ES-I3 (cell line): ENCODE measurements around the gene NCOR1.
"Not testable (repeated sequence)": the region's sequence is repeated elsewhere in the genome, so short reads cannot be mapped to it uniquely, and the experiment has no call there.

ENCODE experiments used
- H3K36me3 ChIP-seq: 2 replicates; pipeline ENCODE4 v1.6.1; 2013; ENCODE audit warnings: mild to moderate bottlenecking, low read length, control low read depth, moderate library complexity; ENCODE audit not compliant: insufficient read depth
- H3K4me1 ChIP-seq: 2 replicates; pipeline ENCODE4 v1.6.1; 2013; ENCODE audit warnings: mild to moderate bottlenecking, control low read depth, low read length; ENCODE audit not compliant: insufficient read depth
- H3K9ac ChIP-seq: 2 replicates; pipeline ENCODE4 v1.6.1; 2013; ENCODE audit warnings: low read depth, mild to moderate bottlenecking, low read length, moderate library complexity
- H3K9me3 ChIP-seq: 2 replicates; pipeline ENCODE4 v1.6.1; 2013; ENCODE audit warnings: mild to moderate bottlenecking, low read length, moderate library complexity; ENCODE audit not compliant: control insufficient read depth, insufficient read depth

The NCOR1 gene

DNA sequence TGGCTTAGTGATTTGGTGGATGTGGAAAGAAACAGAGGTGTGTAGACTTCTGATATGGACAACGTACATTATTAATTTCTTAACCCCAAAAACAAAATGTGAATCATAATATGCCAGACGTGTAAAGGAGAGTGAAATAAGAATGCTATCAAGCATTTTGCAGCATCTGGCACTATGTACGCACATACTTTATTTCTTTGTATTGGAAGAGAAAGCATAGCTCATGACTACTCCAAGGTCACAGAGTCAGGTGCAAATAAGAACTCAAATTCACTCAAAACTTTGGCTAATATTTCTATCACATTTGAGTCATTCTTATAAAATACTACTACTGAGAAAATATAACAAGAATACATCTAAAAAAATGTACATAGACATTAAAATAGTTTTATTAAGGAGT lies 140.9 kb downstream of the NCOR1 start:
- Histone ChIP-seq H3K4me1 (no peaks in the 10 kb centered on the region), H3K36me3 (peaks cover 13% of the 10 kb centered on the region), H3K9me3 (no peaks in the 10 kb centered on the region), H3K9ac (no peak overlapping the region)

DNA sequence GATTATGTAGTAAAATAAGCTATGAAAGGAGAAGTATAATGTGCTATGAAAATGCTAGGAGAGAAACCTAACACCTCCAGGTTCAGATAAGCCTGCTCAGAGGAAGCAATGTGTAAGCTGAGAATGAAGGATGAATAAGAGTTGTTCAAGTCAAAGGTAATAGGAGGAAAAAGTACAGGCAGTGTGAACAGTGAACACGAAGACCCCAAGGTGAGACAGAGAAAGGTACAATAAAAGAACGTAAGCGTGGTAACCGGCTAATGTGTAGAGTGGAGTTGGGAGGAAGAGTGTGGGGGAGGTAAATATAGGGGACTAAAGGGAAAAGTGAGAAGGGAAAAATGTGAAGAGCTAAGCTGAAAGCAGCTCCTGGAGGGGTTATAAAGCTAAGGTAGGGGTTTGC lies 141.5 kb downstream of the NCOR1 start:
- Histone ChIP-seq H3K9ac (no peak overlapping the region), H3K4me1 (no peaks in the 10 kb centered on the region), H3K9me3 (no peaks in the 10 kb centered on the region), H3K36me3 (peaks cover 12% of the 10 kb centered on the region)

- no peak overlapping the region for H3K9ac ChIP-seq
- H3K36me3 ChIP-seq = peaks cover 11% of the 10 kb centered on the region
- H3K9me3 ChIP-seq = no peaks in the 10 kb centered on the region
- no peaks in the 10 kb centered on the region for H3K4me1 ChIP-seq
Measured at GRCh38 chr17:16072031-16072430, 143.3 kb downstream of the NCOR1 start.

- Histone ChIP-seq H3K9me3 (no peaks in the 10 kb centered on the region), H3K9ac (no peak overlapping the region), H3K36me3 (peaks cover 17% of the 10 kb centered on the region), H3K4me1 (no peaks in the 10 kb centered on the region)
Measured at GRCh38 chr17:16068323-16068722, 147.0 kb downstream of the NCOR1 start.

- no peaks in the 10 kb centered on the region for H3K4me1 ChIP-seq
- no peak overlapping the region for H3K9ac ChIP-seq
- H3K9me3 ChIP-seq = no peaks in the 10 kb centered on the region
- peaks cover 24% of the 10 kb centered on the region; the same call in 1 of the 2 replicates for H3K36me3 ChIP-seq
Measured at GRCh38 chr17:16066125-16066524, 149.2 kb downstream of the NCOR1 start.

GRCh38 chr17:16061631-16062030 lies 153.7 kb downstream of the NCOR1 start:
- Histone ChIP-seq H3K9me3 (no peaks in the 10 kb centered on the region), H3K4me1 (no peaks in the 10 kb centered on the region), H3K36me3 (peaks cover 29% of the 10 kb centered on the region), H3K9ac (no peak overlapping the region)

DNA sequence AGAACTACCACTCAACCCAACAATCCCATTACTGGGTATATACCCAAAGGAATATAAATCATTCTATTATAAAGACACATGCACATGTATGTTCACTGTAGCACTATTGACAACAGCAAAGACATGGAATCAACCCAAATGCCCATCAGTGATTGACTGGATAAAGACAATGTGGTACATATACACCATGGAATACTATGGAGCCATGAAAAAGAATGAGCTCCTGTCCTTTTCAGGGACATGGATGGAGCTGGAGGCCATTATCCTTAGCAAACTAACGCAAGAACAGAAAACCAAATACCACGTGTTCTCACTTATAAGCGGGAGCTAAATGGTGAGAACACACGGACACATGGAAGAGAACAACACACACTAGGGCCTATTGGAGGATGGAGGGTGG lies 160.2 kb downstream of the NCOR1 start:
- H3K36me3 ChIP-seq = not testable (repeated sequence)

GRCh38 chr17:16052486-16052885 lies 162.8 kb downstream of the NCOR1 start:
- Histone ChIP-seq H3K36me3 (peaks cover 5% of the 10 kb centered on the region; the same call in 1 of the 2 replicates), H3K4me1 (no peaks in the 10 kb centered on the region), H3K9ac (no peak overlapping the region), H3K9me3 (no peaks in the 10 kb centered on the region; the same call in 1 of the 2 replicates)

More for the DNA sequence above, 160.2 kb downstream of the NCOR1 start:
- not testable (repeated sequence) for H3K4me1 ChIP-seq, H3K9me3 ChIP-seq, H3K9ac ChIP-seq

GRCh38 chr17:16050844-16051243 lies 164.5 kb downstream of the NCOR1 start:
- Histone ChIP-seq H3K9me3 (no peaks in the 10 kb centered on the region; the same call in 1 of the 2 replicates), H3K36me3 (peaks cover 10% of the 10 kb centered on the region), H3K9ac (no peak overlapping the region), H3K4me1 (no peaks in the 10 kb centered on the region)

GRCh38 chr17:16048811-16049449 lies 166.4 kb downstream of the NCOR1 start:
- Histone ChIP-seq H3K36me3 (peaks cover 10% of the 10 kb centered on the region), H3K9me3 (no peaks in the 10 kb centered on the region; the same call in 1 of the 2 replicates), H3K4me1 (peaks cover 11% of the 10 kb centered on the region; the same call in 1 of the 2 replicates), H3K9ac (no peak overlapping the region)

- no peaks in the 10 kb centered on the region; the same call in 1 of the 2 replicates for H3K9me3 ChIP-seq
- peaks cover 11% of the 10 kb centered on the region; the same call in 1 of the 2 replicates for H3K4me1 ChIP-seq
- H3K9ac ChIP-seq = no peak overlapping the region
- H3K36me3 ChIP-seq = peaks cover 18% of the 10 kb centered on the region
Measured at GRCh38 chr17:16046966-16047365, 168.4 kb downstream of the NCOR1 start.

- Histone ChIP-seq H3K9me3 (no peaks in the 10 kb centered on the region), H3K36me3 (peaks cover 18% of the 10 kb centered on the region), H3K4me1 (peaks cover 11% of the 10 kb centered on the region; the same call in 1 of the 2 replicates), H3K9ac (no peak overlapping the region)
Measured at GRCh38 chr17:16044487-16044886, 170.8 kb downstream of the NCOR1 start.

DNA sequence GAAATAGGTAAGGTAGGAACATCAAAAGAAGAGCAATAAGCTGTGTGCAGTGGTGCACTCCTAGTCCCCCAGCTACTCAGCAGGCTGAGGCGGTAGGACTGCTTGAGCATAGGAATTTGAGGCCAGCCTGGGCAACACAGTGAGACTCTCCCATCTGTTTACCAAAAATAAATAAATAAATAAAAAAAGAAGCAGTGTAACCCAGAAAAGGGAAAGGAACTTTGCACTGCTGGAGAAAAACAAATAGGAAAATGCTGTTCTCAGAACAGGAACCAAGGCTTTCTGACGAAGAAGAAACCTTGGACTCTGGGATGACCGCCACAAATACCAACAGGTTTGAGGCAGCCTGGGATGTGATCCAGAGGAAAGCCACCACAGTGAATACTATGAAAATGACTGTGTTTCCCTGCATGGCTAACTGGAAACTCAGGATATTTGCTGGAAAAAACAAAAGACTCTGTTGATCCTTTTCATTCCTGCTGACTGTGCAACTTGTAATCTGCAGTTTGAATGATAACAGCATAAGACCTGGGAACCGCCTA lies 174.6 kb downstream of the NCOR1 start:
- Histone ChIP-seq H3K9ac (no peak overlapping the region), H3K9me3 (no peaks in the 10 kb centered on the region), H3K36me3 (peaks cover 27% of the 10 kb centered on the region), H3K4me1 (peaks cover 11% of the 10 kb centered on the region; the same call in 1 of the 2 replicates)

DNA sequence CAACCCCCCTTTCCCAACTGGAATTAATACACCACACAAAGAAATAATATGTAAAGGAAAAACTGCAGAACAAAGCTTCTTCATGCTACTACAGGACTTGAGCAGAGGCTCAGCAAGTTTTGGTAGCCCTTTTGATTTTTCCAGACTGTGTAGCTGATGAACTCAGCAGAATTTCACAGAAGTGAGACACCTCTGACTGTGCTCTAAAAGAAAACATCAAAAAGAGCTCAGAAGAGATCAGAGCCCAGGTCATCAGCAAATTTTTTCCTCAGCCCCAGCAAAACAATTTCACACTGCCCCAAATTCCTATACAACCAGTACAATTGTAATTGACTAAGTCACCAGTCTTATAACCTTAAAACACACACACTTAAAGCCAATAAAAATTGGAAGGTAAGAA lies 177.7 kb downstream of the NCOR1 start:
- H3K9ac ChIP-seq = no peak overlapping the region
- H3K4me1 ChIP-seq = 0 out of 2 replicates have a peak, but pooled peaks cover 2% of the 10 kb centered on the region
- no peaks in the 10 kb centered on the region for H3K9me3 ChIP-seq
- peaks cover 36% of the 10 kb centered on the region for H3K36me3 ChIP-seq

- H3K36me3 ChIP-seq = peaks cover 42% of the 10 kb centered on the region
- no peak overlapping the region for H3K9ac ChIP-seq
- no peaks in the 10 kb centered on the region for H3K9me3 ChIP-seq
- 0 out of 2 replicates have a peak, but pooled peaks cover 4% of the 10 kb centered on the region for H3K4me1 ChIP-seq
Measured at GRCh38 chr17:16036261-16036660, 179.1 kb downstream of the NCOR1 start.
